Neutrophil (primary cell): ENCODE data around the gene RAB15.
A peak's percentile ranks its signal among the peaks of the same experiment; 100 is the strongest.
"Not testable (repeated sequence)": the region's sequence is repeated elsewhere in the genome, so short reads cannot be mapped to it uniquely, and the experiment has no call there.

Experiments
- H3K27ac ChIP-seq: fragments of 200-600 bp; sonication (generic); 2 replicates; pipeline ENCODE4 v1.5.1; 2016; ENCODE audit warnings: mild to moderate bottlenecking, moderate library complexity
- H3K27me3 ChIP-seq: fragments of 200-600 bp; sonication (generic); 2 replicates; pipeline ENCODE4 v1.6.0; 2016; ENCODE audit warnings: mild to moderate bottlenecking
- H3K36me3 ChIP-seq: fragments of 200-600 bp; sonication (generic); 2 replicates; pipeline ENCODE4 v1.5.1; 2017
- H3K4me1 ChIP-seq, 2 experiments: fragments of 200-600 bp in 1 of 2; sonication (generic) in 1 of 2; 1 replicate in 1 of 2; 2 replicates in 1 of 2; pipeline versions ENCODE4 v1.5.1 to v1.6.1; 2013 to 2016; ENCODE audit warnings: low read depth in 1 of 2, low read length in 1 of 2, mild to moderate bottlenecking in 1 of 2, moderate library complexity in 1 of 2; ENCODE audit not compliant: control insufficient read depth in 1 of 2, insufficient read depth in 1 of 2
- H3K4me3 ChIP-seq, 2 experiments: fragments of 200-600 bp in 1 of 2; sonication (generic) in 1 of 2; 1 replicate in 1 of 2; 2 replicates in 1 of 2; pipeline ENCODE4 v1.5.1; 2013 to 2016; ENCODE audit warnings: low read depth in 1 of 2, low read length in 1 of 2, mild to moderate bottlenecking in 1 of 2, moderate library complexity in 1 of 2
- H3K9me3 ChIP-seq: fragments of 200-600 bp; sonication (generic); 2 replicates; pipeline ENCODE4 v1.5.1; 2016
- CTCF ChIP-seq: fragments of 200-600 bp; sonication (generic); IDR thresholded peaks from 2 replicates; pipeline ENCODE4 v1.5.1; 2016; ENCODE audit warnings: antibody characterized with exemption

The RAB15 gene

DNA sequence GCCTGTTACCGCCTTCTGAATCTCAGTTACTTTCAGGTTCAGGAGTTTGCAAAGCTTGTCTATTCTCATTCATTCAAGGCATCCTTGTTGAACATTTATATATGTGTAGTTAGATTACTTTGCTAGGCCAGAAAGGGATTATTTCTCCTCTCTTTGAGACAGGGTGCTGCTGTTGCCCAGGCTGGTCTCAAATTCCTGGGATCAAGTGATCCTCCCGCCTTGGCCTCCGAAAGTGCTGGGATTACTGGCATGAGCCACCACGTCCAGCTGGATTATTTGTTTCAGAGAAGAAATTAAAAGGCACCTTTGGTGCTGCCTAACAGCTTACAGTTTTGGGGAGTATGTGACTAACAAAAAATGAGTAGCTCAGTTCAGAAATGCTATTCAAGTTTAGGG lies 57.1 kb downstream of the RAB15 start:
- TF ChIP-seq CTCF: no peak
- peak overlapping the region; percentile 90 to 92 for H3K4me3 ChIP-seq
- peaks cover 3% of the 10 kb centered on the region for H3K27me3 ChIP-seq
- H3K9me3 ChIP-seq: no peaks in the 10 kb centered on the region
- peak overlapping the region; percentile 95 for H3K27ac ChIP-seq
- peaks cover 24 to 25% of the 10 kb centered on the region in 2 experiments for H3K4me1 ChIP-seq
- H3K36me3 ChIP-seq: no peaks in the 10 kb centered on the region

DNA sequence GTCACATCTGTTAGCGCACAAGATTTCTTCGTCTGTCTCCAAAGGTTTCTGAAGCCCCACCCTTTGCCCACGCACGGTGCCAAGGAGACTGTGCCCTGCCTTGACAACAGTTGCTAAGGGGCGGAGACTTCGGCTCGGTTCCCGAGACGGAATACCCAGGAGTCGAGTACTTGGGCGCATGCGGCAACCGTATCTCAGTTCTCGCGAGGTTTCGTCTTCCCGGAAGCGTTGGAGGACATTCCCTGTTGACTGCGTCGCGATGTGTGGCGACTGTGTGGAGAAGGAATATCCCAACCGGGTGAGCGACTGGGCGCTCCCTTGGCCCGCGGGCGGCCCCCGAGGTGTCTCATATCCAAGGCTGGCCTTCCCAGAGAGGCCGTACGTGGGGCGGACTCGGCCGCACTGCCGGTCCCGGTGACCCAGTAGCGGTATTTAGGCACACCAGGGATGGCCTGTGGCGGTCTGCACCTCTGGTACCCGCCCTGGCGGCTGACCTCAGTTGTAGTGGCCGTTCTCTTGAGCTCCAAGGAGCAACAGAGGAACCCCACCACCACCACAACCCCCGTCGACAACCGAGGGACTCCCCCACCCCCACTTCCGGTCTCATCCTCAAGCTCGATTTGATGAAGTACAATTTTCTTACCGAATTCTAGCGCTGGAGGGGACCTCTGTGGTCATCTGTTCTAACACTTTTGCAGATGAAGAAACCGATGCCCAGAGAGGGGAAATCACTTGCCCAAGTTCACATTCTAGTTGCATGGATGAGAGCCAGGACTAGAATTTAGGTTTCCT lies 57.7 kb downstream of the RAB15 start, which contains the start of gene CHURC1:
Gene CHURC1 (plus strand): TSS at position 219 of the 792 bp plus-strand sequence. CDS start 41 bp downstream, at position 260.
- no peaks in the 10 kb centered on the region for H3K9me3 ChIP-seq
- H3K27ac ChIP-seq: peak within 1 kb of the TSS; percentile 95
- H3K27me3 ChIP-seq: peaks cover 3% of the 10 kb centered on the region
- H3K36me3 ChIP-seq: no peaks in the 10 kb centered on the region
- peaks cover 24 to 25% of the 10 kb centered on the region in 2 experiments for H3K4me1 ChIP-seq
- TF ChIP-seq CTCF: no peak
- peak within 1 kb of the TSS; percentile 90 to 92 for H3K4me3 ChIP-seq

GRCh38 chr14:64913477-64913876 lies 58.7 kb downstream of the RAB15 start:
- H3K27ac ChIP-seq, H3K9me3 ChIP-seq, H3K27me3 ChIP-seq, H3K36me3 ChIP-seq: not testable (repeated sequence)
- Histone ChIP-seq H3K4me1 (peaks cover 24 to 25% of the 10 kb centered on the region in 2 experiments), H3K4me3 (peak overlapping the region; percentile 90 to 92)

DNA sequence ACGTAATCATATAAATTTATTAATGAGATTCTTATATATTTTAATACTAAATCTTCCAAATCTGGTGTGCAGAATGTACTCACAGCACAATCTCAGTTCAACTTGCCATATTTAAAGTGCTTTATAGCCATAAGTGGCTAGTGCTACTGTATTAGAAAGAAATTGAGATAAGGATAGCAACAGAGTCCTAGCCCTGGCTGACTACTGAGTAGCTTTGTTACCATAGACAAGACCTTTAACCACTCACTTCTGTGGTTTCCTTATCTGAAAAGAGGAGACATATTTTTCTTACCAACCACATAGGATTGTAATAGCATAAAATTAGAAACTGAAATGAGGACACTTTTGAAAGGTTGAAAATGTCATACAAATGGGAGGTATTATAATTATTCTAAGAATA lies 59.9 kb downstream of the RAB15 start:
- Histone ChIP-seq H3K27me3 (peaks cover 3% of the 10 kb centered on the region), H3K4me3 (no peak overlapping the region), H3K36me3 (no peaks in the 10 kb centered on the region), H3K9me3 (no peaks in the 10 kb centered on the region), H3K4me1 (peaks cover 24 to 25% of the 10 kb centered on the region in 2 experiments), H3K27ac (no peak overlapping the region)
- no peak for TF ChIP-seq CTCF

DNA sequence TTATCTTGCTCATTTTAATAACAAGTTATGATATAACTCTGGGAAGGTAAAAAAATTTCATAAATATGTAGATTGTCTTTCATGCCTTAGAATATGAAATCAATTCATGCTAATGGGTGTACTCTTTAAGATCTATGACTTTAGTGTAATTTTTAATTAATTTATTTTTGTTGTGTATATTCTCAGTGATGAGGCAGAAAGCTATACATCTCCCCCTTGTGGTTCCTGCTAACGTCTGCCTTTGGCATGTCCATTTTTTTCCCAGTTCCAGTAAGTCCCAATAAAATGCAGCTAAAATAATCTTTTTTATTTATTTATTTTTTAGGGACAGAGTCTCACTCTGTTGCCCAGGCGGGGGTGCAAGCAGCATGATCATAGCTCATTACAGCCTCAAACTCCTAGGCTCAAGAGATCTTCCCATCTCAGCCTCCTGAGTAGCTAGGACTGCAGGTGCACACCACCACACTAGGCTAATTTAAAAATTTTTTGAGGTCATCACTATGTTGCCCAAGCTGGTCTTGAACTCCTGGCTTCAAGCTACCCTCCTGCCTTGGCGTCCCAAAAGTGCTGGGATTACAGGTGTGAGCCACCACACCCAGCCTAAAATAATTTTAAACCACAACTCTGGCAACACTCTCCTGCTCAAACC lies 61.2 kb downstream of the RAB15 start:
- Histone ChIP-seq H3K9me3 (no peaks in the 10 kb centered on the region), H3K27ac (no peak overlapping the region), H3K4me1 (peaks cover 23 to 26% of the 10 kb centered on the region in 2 experiments), H3K27me3 (peaks cover 3% of the 10 kb centered on the region), H3K36me3 (no peaks in the 10 kb centered on the region), H3K4me3 (no peak overlapping the region)
- TF ChIP-seq CTCF: no peak

DNA sequence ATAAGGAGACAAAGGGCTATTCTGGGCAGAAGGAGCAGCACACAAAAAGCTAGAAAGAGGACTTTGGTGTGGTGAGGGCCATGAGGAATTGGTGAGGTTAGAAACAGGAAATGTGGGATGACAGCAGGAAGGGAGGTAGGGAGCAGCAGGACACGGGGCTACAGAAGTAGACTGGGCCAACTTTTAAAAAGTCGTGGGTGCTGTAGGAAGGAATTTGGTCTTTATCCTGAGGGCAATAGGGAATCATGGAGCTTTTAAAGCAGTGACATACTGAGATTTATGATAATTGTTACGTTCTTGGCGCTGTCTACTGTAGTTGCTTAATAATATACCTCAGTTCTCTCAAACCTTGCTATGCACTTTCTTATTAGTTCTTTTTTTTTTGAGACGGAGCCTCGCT lies 66.1 kb downstream of the RAB15 start:
- Histone ChIP-seq H3K27me3 (no peaks in the 10 kb centered on the region), H3K4me1 (peaks cover 11 to 14% of the 10 kb centered on the region in 2 experiments), H3K9me3 (no peaks in the 10 kb centered on the region), H3K36me3 (no peaks in the 10 kb centered on the region), H3K4me3 (no peak overlapping the region), H3K27ac (no peak overlapping the region)
- TF ChIP-seq CTCF: no peak
